Keratinocyte (primary cell): Measurements from ENCODE around the gene DGKD. TPM values are rescaled to one million over a fixed set of nuclear protein-coding genes. Genes with fewer than 3 reads are reported as not detected.

Source experiments
- DNase-seq: peaks from one replicate; pipeline ENCODE4 v3.0.0-alpha.2; 2011; ENCODE audit warnings: low read depth, missing footprints, low spot score
- FAIRE-seq: peaks from 2 replicates; lab custom pipeline; 2011; peaks lifted over from hg19 to GRCh38; lab: Jason Lieb, UNC
- H2AFZ ChIP-seq: 2 replicates; pipeline ENCODE4 v1.6.0; 2012; ENCODE audit warnings: low read length, control low read depth, inconsistent platforms; ENCODE audit not compliant: control insufficient read depth
- H3K27ac ChIP-seq: 2 replicates; pipeline ENCODE4 v1.5.1; 2011; ENCODE audit warnings: low read length; ENCODE audit not compliant: control insufficient read depth, insufficient read depth
- H3K27me3 ChIP-seq: 3 replicates; pipeline ENCODE4 v1.6.0; 2011; ENCODE audit warnings: low read length; ENCODE audit not compliant: control insufficient read depth, insufficient read depth; ENCODE audit errors: extremely low read depth
- H3K36me3 ChIP-seq, 2 experiments: 2 replicates in 1 of 2; 3 replicates in 1 of 2; pipeline ENCODE4 v1.5.1; 2011; ENCODE audit warnings: low read length in 2 of 2, mild to moderate bottlenecking in 1 of 2; ENCODE audit not compliant: control insufficient read depth in 2 of 2, insufficient read depth in 2 of 2; ENCODE audit errors: extremely low read depth in 1 of 2
- H3K4me1 ChIP-seq: 3 replicates; pipeline ENCODE4 v1.5.1; 2011; ENCODE audit warnings: low read length; ENCODE audit not compliant: control insufficient read depth, insufficient read depth; ENCODE audit errors: extremely low read depth
- H3K4me2 ChIP-seq: 3 replicates; pipeline ENCODE4 v1.6.0; 2011; ENCODE audit warnings: low read depth, low read length; ENCODE audit not compliant: control insufficient read depth, insufficient read depth; ENCODE audit errors: extremely low read depth
- H3K4me3 ChIP-seq, 3 experiments: fragments of 200-600 bp in 1 of 3; sonication (generic) in 1 of 3; 2 replicates in 2 of 3; 3 replicates in 1 of 3; pipeline ENCODE4 v1.5.1; 2011 to 2016; ENCODE audit warnings: low read length in 3 of 3, mild to moderate bottlenecking in 3 of 3, control low read depth in 2 of 3, inconsistent platforms in 1 of 3, low read depth in 1 of 3, mixed read lengths in 1 of 3, mixed run types in 1 of 3, moderate library complexity in 1 of 3; ENCODE audit not compliant: control insufficient read depth in 2 of 3, insufficient read depth in 2 of 3; ENCODE audit errors: extremely low read depth in 1 of 3
- H3K79me2 ChIP-seq: 2 replicates; pipeline ENCODE4 v1.6.0; 2012; ENCODE audit warnings: low read length; ENCODE audit not compliant: control insufficient read depth, insufficient read depth
- H3K9ac ChIP-seq: 3 replicates; pipeline ENCODE4 v1.6.0; 2011; ENCODE audit warnings: low read length; ENCODE audit not compliant: control insufficient read depth, insufficient read depth; ENCODE audit errors: extremely low read depth
- H3K9me1 ChIP-seq: 3 replicates; pipeline ENCODE4 v1.6.0; 2011; ENCODE audit warnings: low read length; ENCODE audit not compliant: control insufficient read depth, insufficient read depth; ENCODE audit errors: extremely low read depth
- H3K9me3 ChIP-seq: 2 replicates; pipeline ENCODE4 v1.5.1; 2012; ENCODE audit warnings: low read depth, low read length; ENCODE audit not compliant: control insufficient read depth
- H4K20me1 ChIP-seq: 3 replicates; pipeline ENCODE4 v1.6.0; 2011; ENCODE audit warnings: low read length; ENCODE audit not compliant: control insufficient read depth, insufficient read depth; ENCODE audit errors: extremely low read depth
- EZH2 ChIP-seq: IDR thresholded peaks from one replicate; pipeline ENCODE4 v1.6.1; 2012; ENCODE audit warnings: inconsistent platforms, mild to moderate bottlenecking, low read length, moderate library complexity
- dilution Hi-C: fragments of 300-500 bp; cut with MboI; formaldehyde crosslinking; loops from one replicate; pipeline ENCODE4 v1.7.0; 2020; ENCODE audit warnings: low sequenced_read_pairs; ENCODE audit not compliant: extremely low pct_ligation_motif_present
- polyA plus RNA-seq, 5 experiments: library from polyadenylated mRNA; depleted of rRNA in 3 of 5; stranded (reverse) in 3 of 5; stranded (forward) in 1 of 5; unstranded in 1 of 5; fragments of >200 nt; gene quantifications; 1 replicate in 1 of 5; 2 replicates in 3 of 5; 3 replicates in 1 of 5; pipeline versions ENCODE4 v1.2.1 to v1.2.3, GENCODE V29; 2011 to 2012; ENCODE audit warnings: missing spikeins in 2 of 5, low read depth in 1 of 5, low replicate concordance in 1 of 5
- TF ChIP-seq, protein P1 (sequence below), 3 experiments: IDR thresholded peaks in 1 of 3; conservative IDR thresholded peaks in 1 of 3; optimal IDR thresholded peaks in 1 of 3; 2 replicates in 2 of 3; 3 replicates in 1 of 3; pipeline versions ENCODE3 to v1.5.1; 2011; ENCODE audit warnings: low read length in 3 of 3, mild to moderate bottlenecking in 3 of 3, moderate library complexity in 2 of 3, control low read depth in 1 of 3, inconsistent platforms in 1 of 3; ENCODE audit not compliant: insufficient read depth in 2 of 3; ENCODE audit errors: extremely low read depth in 1 of 3

Gene DGKD
- polyA plus RNA-seq, 1 donor (not counting 4 experiments of a cell fraction or from before 2014, with no cell fraction given): 6.1 TPM

DNA sequence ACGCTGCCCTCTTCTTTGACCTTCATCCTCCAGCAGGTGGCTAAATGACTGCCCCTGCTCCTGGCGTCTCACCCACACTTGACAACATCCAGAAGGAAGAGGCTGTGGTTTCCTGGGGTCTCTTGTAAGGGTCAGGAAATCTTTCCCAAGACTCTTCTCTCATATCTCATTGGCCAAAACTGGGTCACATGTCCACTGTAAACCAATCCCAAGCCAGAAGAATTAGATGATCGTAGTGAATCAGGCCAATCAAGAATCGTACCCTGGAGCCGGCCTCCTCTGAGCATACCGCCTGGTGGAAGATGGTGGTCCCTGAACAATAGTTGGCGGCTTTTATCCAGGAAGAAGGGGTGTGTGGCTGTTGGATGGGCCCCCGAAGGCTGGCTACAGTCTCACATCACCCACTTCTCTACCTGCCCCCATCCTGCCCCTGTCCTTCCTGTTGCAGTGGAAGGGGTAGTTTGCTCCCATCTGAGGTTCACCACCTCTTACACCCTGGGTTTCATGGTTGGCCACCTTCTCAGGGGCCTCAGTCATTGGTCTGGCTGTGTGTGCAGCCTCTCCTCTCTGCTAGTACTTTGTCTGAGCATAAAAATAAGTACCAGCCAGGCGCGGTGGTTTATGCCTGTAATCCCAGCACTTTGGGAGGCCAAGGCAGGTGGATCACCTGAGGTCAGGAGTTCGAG is 42.9 kb upstream of the DGKD start:
- no peaks in the 10 kb centered on the region for H3K79me2 ChIP-seq
- H3K27ac ChIP-seq: no peak overlapping the region
- DNase-seq: no peak
- no peaks in the 10 kb centered on the region for H4K20me1 ChIP-seq
- no peaks in the 10 kb centered on the region for H3K9me3 ChIP-seq
- no peak for FAIRE-seq
- H3K4me3 ChIP-seq: no peak overlapping the region
- dilution Hi-C loops: no loop called here
- peaks cover 18% of the 10 kb centered on the region for H3K27me3 ChIP-seq
- no peaks in the 10 kb centered on the region for H3K4me1 ChIP-seq
- H3K36me3 ChIP-seq: no peaks in the 10 kb centered on the region
- H3K9me1 ChIP-seq: no peaks in the 10 kb centered on the region
- no peak overlapping the region for H3K4me2 ChIP-seq
- H3K9ac ChIP-seq: no peak overlapping the region
- TF ChIP-seq, protein P1, sequence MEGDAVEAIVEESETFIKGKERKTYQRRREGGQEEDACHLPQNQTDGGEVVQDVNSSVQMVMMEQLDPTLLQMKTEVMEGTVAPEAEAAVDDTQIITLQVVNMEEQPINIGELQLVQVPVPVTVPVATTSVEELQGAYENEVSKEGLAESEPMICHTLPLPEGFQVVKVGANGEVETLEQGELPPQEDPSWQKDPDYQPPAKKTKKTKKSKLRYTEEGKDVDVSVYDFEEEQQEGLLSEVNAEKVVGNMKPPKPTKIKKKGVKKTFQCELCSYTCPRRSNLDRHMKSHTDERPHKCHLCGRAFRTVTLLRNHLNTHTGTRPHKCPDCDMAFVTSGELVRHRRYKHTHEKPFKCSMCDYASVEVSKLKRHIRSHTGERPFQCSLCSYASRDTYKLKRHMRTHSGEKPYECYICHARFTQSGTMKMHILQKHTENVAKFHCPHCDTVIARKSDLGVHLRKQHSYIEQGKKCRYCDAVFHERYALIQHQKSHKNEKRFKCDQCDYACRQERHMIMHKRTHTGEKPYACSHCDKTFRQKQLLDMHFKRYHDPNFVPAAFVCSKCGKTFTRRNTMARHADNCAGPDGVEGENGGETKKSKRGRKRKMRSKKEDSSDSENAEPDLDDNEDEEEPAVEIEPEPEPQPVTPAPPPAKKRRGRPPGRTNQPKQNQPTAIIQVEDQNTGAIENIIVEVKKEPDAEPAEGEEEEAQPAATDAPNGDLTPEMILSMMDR (optimal IDR thresholded peaks at IDR 0.05 in 1 of 3, IDR thresholded peaks at IDR 0.05 in 1 of 3, conservative IDR thresholded peaks at IDR 0.05 in 1 of 3; ENCODE audit: extremely low read depth in 1 of 3, insufficient read depth in 2 of 3, low read length in 3 of 3): no peak
- TF ChIP-seq EZH2: no peak
- H2AFZ ChIP-seq: no peak overlapping the region

DNA sequence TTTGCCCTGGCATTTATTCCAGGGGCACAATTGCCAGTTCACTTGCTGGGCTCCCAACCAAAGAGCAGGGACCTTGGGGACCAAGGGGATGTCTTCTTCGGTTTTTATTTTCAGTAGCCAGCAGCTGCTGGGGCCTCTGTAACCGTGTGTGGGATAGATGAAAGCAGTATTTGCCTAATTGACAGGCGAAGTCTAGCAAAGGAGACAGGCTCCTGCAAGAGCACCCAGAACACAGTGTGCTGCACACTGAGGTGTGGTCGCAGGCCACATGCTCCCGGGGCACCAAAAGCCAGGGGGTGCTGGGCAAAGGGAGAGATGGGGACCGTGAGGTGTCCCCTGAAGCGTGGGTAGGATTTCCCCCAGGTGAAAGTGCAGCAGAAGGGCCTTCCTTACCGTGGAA is 41.4 kb upstream of the DGKD start:
- TF ChIP-seq, protein P1 (optimal IDR thresholded peaks at IDR 0.05 in 1 of 3, IDR thresholded peaks at IDR 0.05 in 1 of 3, conservative IDR thresholded peaks at IDR 0.05 in 1 of 3; ENCODE audit: extremely low read depth in 1 of 3, insufficient read depth in 2 of 3, low read length in 3 of 3): no peak
- TF ChIP-seq EZH2: no peak
- Histone ChIP-seq H3K9ac (no peak overlapping the region), H4K20me1 (no peaks in the 10 kb centered on the region), H3K4me3 (no peak overlapping the region), H3K4me2 (no peak overlapping the region), H3K27me3 (peaks cover 11% of the 10 kb centered on the region), H3K36me3 (no peaks in the 10 kb centered on the region), H3K4me1 (no peaks in the 10 kb centered on the region), H3K9me3 (no peaks in the 10 kb centered on the region), H2AFZ (no peak overlapping the region), H3K27ac (no peak overlapping the region), H3K79me2 (no peaks in the 10 kb centered on the region), H3K9me1 (no peaks in the 10 kb centered on the region)
- DNase-seq (no peak), FAIRE-seq (no peak)
- dilution Hi-C loops: no loop called here
